GM13976 (cell line): ENCODE results near the gene PAX9.

Experiments used
- DNase-seq: peaks from one replicate; pipeline ENCODE4 v3.0.0; 2012; ENCODE audit warnings: low spot score
- in situ Hi-C: fragments of 300-500 bp; cut with MboI; formaldehyde crosslinking; loops from one replicate; pipeline ENCODE4 v1.12.0; 2022; ENCODE audit warnings: low sequenced_read_pairs, mixed read lengths, inconsistent platforms; ENCODE audit not compliant: unreplicated experiment
- TF ChIP-seq, protein P1 (sequence below): IDR thresholded peaks from 2 replicates; pipeline ENCODE4 v1.5.1; 2012; ENCODE audit warnings: borderline replicate concordance, mild to moderate bottlenecking; ENCODE audit not compliant: insufficient read depth; ENCODE audit errors: extremely low read depth, missing control alignments, control extremely low read depth

PAX9 gene

DNA sequence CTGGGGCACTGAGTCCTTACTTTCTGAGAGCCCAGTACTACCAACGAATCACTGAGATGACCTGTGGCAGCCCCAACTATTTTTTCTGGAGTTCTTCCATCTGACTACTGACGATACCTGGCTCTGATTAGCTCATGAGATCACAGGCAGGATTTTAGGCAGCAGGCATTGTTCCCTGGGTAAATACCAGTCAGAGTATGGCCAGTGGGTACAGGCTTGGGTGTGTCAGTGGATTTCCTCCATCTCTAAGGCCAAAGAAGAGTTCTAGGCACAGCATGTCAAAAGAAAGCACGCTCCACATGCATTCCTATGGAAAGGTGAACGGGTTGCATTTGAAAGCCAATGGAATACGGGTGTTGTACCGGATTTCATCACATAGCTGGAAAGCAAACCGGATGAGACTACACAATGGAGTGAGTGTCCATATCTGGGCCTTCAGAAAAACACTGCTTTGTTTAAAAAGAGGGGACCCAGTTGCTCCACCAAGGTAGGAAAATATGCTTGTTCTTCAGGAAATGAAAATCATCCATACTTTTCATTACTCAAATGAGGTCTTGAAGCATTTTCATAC, 55.0 kb downstream of the PAX9 start:
- in situ Hi-C loops: no loop called here
- no peak for DNase-seq
- TF ChIP-seq, protein P1, sequence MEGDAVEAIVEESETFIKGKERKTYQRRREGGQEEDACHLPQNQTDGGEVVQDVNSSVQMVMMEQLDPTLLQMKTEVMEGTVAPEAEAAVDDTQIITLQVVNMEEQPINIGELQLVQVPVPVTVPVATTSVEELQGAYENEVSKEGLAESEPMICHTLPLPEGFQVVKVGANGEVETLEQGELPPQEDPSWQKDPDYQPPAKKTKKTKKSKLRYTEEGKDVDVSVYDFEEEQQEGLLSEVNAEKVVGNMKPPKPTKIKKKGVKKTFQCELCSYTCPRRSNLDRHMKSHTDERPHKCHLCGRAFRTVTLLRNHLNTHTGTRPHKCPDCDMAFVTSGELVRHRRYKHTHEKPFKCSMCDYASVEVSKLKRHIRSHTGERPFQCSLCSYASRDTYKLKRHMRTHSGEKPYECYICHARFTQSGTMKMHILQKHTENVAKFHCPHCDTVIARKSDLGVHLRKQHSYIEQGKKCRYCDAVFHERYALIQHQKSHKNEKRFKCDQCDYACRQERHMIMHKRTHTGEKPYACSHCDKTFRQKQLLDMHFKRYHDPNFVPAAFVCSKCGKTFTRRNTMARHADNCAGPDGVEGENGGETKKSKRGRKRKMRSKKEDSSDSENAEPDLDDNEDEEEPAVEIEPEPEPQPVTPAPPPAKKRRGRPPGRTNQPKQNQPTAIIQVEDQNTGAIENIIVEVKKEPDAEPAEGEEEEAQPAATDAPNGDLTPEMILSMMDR: no peak

DNA sequence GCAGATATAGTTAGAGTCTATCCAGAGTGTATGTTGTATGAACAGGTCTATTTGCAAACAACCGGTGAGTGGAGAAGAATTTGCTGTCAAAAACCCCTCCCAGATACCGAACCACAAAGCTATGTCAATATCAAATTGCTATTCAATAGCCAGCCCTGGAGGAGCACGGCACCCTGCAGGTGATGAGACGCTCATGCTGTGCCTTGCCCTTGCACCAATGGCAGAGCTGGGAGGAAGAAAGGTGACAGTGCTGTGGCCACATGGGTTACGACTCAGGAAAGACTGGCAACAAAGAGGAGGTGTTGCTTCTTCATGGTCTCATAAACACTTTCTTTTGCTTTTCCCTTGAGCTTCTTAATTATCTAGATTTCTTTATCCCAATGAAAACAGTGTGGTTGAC, 55.7 kb downstream of the PAX9 start:
- in situ Hi-C loops: no loop called here
- no peak for DNase-seq
- TF ChIP-seq, protein P1: no peak

DNA sequence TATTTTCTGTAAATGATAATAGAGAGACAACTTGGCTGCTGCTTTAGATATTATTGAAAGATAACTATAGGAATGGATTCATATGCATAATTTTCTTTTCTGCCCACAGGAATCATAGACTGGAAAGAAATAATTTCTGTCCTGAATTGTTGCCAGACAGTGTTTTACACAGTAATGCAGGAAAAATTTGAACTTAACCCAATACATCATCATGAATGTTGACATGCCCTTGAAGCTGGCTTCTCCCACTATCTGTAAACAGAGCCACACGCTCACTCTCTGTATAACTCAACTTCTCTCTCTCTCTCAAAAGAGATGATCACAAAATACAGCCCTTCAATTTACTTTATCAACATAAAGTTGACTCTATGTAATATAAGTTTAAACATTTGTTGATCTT, 56.6 kb downstream of the PAX9 start:
- in situ Hi-C loops: no loop called here
- DNase-seq: no peak

DNA sequence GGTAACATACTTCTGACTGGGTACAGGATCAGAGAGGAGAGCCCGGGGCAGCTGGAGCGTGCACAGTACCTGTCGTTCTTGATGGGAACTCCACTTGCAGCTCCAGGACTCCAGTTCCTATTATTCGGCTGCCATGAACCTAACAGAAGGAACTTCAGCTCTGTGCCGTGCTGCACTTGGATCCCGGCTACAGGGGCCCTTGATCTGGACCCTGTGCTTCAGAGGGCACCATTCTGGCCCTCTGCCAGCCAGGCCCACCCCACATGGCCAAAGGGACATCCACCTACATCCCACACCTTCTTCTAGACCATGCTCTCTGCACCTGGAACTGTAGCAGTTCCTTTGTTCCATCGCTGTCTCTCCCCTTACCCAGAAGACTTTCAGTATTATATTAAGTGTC, 58.2 kb downstream of the PAX9 start:
- no peak for DNase-seq
- TF ChIP-seq, protein P1: no peak
- in situ Hi-C loops: no loop called here

More for the DNA sequence above, 56.6 kb downstream of the PAX9 start:
- TF ChIP-seq, protein P1: no peak

DNA sequence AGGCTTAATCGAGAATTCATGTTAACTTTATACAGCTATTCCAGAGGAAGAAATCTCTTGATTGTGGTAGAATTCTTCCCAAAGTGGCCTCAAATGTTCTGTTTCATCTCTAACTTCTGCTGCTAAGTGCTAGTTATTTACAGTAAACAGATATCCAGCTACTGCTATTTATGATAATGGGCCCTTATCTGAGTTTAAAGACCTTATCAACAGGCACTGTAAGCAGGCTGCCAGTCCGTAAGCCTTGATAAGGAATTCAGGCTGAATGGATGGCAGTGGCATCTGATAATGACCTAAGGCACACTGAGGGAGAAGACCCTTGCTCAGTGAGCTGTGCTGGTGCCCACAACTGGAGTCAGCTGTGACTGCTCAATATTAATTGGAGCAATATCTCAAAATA, 59.0 kb downstream of the PAX9 start:
- no peak for DNase-seq
- TF ChIP-seq, protein P1: no peak
- in situ Hi-C loops: no loop called here

DNA sequence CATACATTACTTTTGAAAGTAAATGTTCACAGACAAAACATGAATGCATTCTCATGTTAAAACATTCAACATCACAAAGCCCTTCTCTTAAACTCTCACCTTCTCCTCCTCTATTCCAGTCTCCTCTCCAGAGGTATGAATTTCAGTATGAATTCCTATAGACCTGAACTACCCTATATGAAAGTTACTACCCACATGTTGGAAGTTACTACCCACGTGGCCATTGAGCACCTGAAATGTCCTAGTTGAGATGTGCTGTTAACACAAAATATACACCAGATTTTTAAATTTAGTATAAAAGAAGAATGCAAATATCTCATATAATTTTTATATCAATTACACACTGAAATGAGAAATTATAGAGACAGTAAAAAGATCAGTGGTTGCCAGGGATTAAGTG, 60.2 kb downstream of the PAX9 start:
- no peak for DNase-seq
- in situ Hi-C loops: no loop called here
- TF ChIP-seq, protein P1: no peak
